PC-3 (cell line): ENCODE results near the gene MAMDC2. TPM values are rescaled to one million over a fixed set of nuclear protein-coding genes. Genes with fewer than 3 reads are reported as not detected.

Source experiments
- ATAC-seq: fragments of 200-7000 bp; cut with Tn5 transposase; 2 replicates; pipeline ENCODE4 v1.9.1; 2020; ENCODE audit warnings: mild to moderate bottlenecking, moderate library complexity
- BruUV-seq: library from RNA; stranded (reverse); fragments of 400-500 nt; replicated peaks from 2 replicates; lab custom pipeline; 2021; lab: Mats Ljungman, UMichigan
- CTCF ChIA-PET: fragments of 300-600 bp; sonication (Branson Sonifier 250); formaldehyde crosslinking; loops from one replicate; lab custom pipeline; 2022; ENCODE audit warnings: antibody characterized with exemption; lab: Charles Lee
- POLR2A ChIA-PET: fragments of 300-600 bp; sonication (Branson Sonifier 250); formaldehyde crosslinking; loops from one replicate; lab custom pipeline; 2022; ENCODE audit warnings: antibody characterized with exemption; ENCODE audit not compliant: unreplicated experiment; lab: Charles Lee
- DNase-seq: peaks from one replicate; pipeline ENCODE4 v3.0.0-alpha.2; 2015
- H2AFZ ChIP-seq: fragments of 300-600 bp; sonication (generic); 2 replicates; pipeline ENCODE4 v1.6.0; 2016; ENCODE audit warnings: antibody characterized with exemption, low read length
- H3F3A ChIP-seq: fragments of 300-600 bp; sonication (generic); one replicate; pipeline ENCODE4 v1.6.0; 2017; ENCODE audit warnings: antibody characterized with exemption, low read length, control low read depth, mild to moderate bottlenecking; ENCODE audit not compliant: unreplicated experiment
- H3K27ac ChIP-seq: fragments of 300-600 bp; sonication (generic); 2 replicates; pipeline ENCODE4 v1.5.1; 2016; ENCODE audit warnings: mild to moderate bottlenecking, low read length
- H3K27me3 ChIP-seq: fragments of 300-600 bp; sonication (generic); 2 replicates; pipeline ENCODE4 v1.6.1; 2016; ENCODE audit warnings: low read length, mixed read lengths
- H3K36me3 ChIP-seq: fragments of 300-600 bp; sonication (generic); 2 replicates; pipeline ENCODE4 v1.6.1; 2016; ENCODE audit warnings: low read depth, mixed run types, low read length, mixed read lengths
- H3K4me1 ChIP-seq: fragments of 300-600 bp; sonication (generic); 2 replicates; pipeline ENCODE4 v1.5.1; 2016; ENCODE audit warnings: low read length; ENCODE audit not compliant: insufficient read depth
- H3K4me2 ChIP-seq: fragments of 300-600 bp; sonication (generic); 2 replicates; pipeline ENCODE4 v1.6.0; 2016; ENCODE audit warnings: low read length
- H3K4me3 ChIP-seq: fragments of 300-600 bp; sonication (generic); 2 replicates; pipeline ENCODE4 v1.5.1; 2016; ENCODE audit warnings: mild to moderate bottlenecking, low read length, mixed read lengths
- H3K79me2 ChIP-seq: fragments of 300-600 bp; sonication (generic); 2 replicates; pipeline ENCODE4 v1.6.1; 2017; ENCODE audit warnings: low read length, mixed read lengths
- H3K9ac ChIP-seq: fragments of 300-600 bp; sonication (generic); 2 replicates; pipeline ENCODE4 v1.6.0; 2016; ENCODE audit warnings: mild to moderate bottlenecking, low read length
- H3K9me2 ChIP-seq: fragments of 300-600 bp; sonication (generic); replicated peaks from 2 replicates; pipeline ENCODE4 v1.6.1; 2016; ENCODE audit warnings: mixed run types, low read length, mixed read lengths
- H3K9me3 ChIP-seq: fragments of 300-600 bp; sonication (generic); 2 replicates; pipeline ENCODE4 v1.6.1; 2016; ENCODE audit warnings: low read length, mixed read lengths
- H4K20me1 ChIP-seq: fragments of 300-600 bp; sonication (generic); 2 replicates; pipeline ENCODE4 v1.6.1; 2016; ENCODE audit warnings: low read length, mixed read lengths
- EZH2 ChIP-seq: fragments of 300-600 bp; sonication (generic); IDR thresholded peaks from one replicate; pipeline ENCODE4 v1.6.1; 2017; ENCODE audit warnings: antibody characterized with exemption, mild to moderate bottlenecking, low read length; ENCODE audit not compliant: unreplicated experiment
- EZH2phosphoT487 ChIP-seq: fragments of 300-600 bp; sonication (generic); IDR thresholded peaks from 2 replicates; pipeline ENCODE4 v1.6.1; 2018; ENCODE audit warnings: mild to moderate bottlenecking, antibody characterized with exemption, low read length, borderline replicate concordance
- intact Hi-C: fragments of 100-400 bp; cut with micrococcal nuclease; formaldehyde crosslinking; loops from 2 replicates; pipeline ENCODE4 v1.9.0; 2023
- total RNA-seq: library from RNA; depleted of rRNA; stranded (reverse); fragments of >200 nt; gene quantifications from 2 replicates; pipeline ENCODE4 v1.2.3, GENCODE V29; 2014
- TF ChIP-seq, protein P1 (sequence below): fragments of 300-600 bp; sonication (generic); conservative IDR thresholded peaks from 2 replicates; pipeline ENCODE4 v1.5.1; 2017; ENCODE audit warnings: antibody characterized with exemption, low read depth, mild to moderate bottlenecking, low read length

MAMDC2 gene
- total RNA-seq, 1 experiment from 2014 or later: not detected

DNA sequence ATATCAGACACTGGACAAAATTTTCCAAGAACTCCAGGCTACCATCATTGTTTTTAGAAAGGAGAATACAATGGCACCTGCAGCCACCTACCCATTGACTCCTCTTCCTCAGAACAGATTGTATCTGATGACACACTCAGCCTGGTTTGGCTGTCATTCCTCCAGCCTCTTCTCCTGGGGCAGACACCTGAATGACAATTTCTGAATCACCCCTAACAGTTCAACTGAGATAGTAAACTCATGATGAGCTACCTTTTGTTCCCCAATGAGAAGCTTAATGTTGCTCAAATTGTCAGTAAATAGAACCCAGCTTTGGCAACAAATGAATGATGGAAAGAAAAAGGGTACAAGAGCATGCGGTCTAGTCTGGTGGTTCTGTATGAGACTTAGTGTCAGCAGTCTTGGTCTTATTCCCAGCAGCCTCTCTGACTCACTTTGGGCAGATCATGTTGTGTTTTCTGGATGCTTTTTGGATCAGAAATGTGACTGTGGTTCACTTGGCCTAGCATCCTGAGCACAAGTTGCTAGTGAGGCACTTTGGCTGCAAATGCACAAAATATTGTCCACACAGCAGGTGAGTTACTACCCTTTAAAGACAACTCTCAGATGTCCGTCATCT is 78.3 kb downstream of the MAMDC2 start:
- ATAC-seq (no peak), DNase-seq (peak; percentile 25)
- no peaks in the 10 kb centered on the region for H3K79me2 ChIP-seq
- H3K9ac ChIP-seq: no peak overlapping the region
- TF ChIP-seq, protein P1, sequence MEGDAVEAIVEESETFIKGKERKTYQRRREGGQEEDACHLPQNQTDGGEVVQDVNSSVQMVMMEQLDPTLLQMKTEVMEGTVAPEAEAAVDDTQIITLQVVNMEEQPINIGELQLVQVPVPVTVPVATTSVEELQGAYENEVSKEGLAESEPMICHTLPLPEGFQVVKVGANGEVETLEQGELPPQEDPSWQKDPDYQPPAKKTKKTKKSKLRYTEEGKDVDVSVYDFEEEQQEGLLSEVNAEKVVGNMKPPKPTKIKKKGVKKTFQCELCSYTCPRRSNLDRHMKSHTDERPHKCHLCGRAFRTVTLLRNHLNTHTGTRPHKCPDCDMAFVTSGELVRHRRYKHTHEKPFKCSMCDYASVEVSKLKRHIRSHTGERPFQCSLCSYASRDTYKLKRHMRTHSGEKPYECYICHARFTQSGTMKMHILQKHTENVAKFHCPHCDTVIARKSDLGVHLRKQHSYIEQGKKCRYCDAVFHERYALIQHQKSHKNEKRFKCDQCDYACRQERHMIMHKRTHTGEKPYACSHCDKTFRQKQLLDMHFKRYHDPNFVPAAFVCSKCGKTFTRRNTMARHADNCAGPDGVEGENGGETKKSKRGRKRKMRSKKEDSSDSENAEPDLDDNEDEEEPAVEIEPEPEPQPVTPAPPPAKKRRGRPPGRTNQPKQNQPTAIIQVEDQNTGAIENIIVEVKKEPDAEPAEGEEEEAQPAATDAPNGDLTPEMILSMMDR: no peak
- no peak for TF ChIP-seq EZH2
- no peak for TF ChIP-seq EZH2phosphoT487
- H3K27ac ChIP-seq: no peak overlapping the region
- no TSS peak for BruUV-seq
- H3F3A ChIP-seq: no peaks in the 10 kb centered on the region
- no peaks in the 10 kb centered on the region for H3K27me3 ChIP-seq
- intact Hi-C loops: no loop called here
- H3K4me3 ChIP-seq: no peak overlapping the region
- H3K4me2 ChIP-seq: no peak overlapping the region
- CTCF ChIA-PET: no interaction called here
- H3K4me1 ChIP-seq: peaks cover 18% of the 10 kb centered on the region
- no peak overlapping the region for H2AFZ ChIP-seq
- POLR2A ChIA-PET: no interaction called here
- no peaks in the 10 kb centered on the region for H3K9me3 ChIP-seq
- no peaks in the 10 kb centered on the region for H3K36me3 ChIP-seq
- H3K9me2 ChIP-seq: no peaks in the 10 kb centered on the region
- no peaks in the 10 kb centered on the region for H4K20me1 ChIP-seq

DNA sequence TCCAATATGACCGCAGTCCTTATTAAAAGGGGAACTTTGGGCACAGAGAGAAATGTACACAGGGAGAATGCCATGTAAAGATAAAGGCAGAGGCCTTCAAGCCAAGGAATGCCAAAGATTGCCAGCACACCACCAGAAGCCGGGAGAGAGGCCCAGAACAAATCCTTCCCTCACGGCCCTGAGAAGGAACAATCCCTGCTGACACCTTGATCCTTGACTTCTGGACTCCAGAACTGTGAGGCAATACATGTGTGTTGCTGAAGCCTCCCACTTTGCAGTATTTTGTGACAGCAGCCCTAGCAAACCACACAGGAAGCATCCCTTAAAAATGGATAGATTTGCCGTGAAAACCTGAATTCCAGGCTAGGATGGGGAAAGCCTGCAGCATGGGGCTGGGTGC is 80.0 kb downstream of the MAMDC2 start:
- CTCF ChIA-PET: no interaction called here
- Histone ChIP-seq H3F3A (no peaks in the 10 kb centered on the region), H3K4me3 (no peak overlapping the region), H3K79me2 (no peaks in the 10 kb centered on the region), H3K9me3 (no peaks in the 10 kb centered on the region), H3K27ac (no peak overlapping the region), H3K9ac (no peak overlapping the region), H3K27me3 (no peaks in the 10 kb centered on the region), H2AFZ (no peak overlapping the region), H3K9me2 (no peaks in the 10 kb centered on the region), H3K4me1 (peaks cover 12% of the 10 kb centered on the region), H4K20me1 (no peaks in the 10 kb centered on the region), H3K4me2 (no peak overlapping the region), H3K36me3 (no peaks in the 10 kb centered on the region)
- TF ChIP-seq EZH2phosphoT487 (no peak), EZH2 (no peak)
- TF ChIP-seq, protein P1: no peak
- no peak for DNase-seq
- intact Hi-C loops: no loop called here
- no TSS peak for BruUV-seq
- no peak for ATAC-seq
- POLR2A ChIA-PET: no interaction called here

DNA sequence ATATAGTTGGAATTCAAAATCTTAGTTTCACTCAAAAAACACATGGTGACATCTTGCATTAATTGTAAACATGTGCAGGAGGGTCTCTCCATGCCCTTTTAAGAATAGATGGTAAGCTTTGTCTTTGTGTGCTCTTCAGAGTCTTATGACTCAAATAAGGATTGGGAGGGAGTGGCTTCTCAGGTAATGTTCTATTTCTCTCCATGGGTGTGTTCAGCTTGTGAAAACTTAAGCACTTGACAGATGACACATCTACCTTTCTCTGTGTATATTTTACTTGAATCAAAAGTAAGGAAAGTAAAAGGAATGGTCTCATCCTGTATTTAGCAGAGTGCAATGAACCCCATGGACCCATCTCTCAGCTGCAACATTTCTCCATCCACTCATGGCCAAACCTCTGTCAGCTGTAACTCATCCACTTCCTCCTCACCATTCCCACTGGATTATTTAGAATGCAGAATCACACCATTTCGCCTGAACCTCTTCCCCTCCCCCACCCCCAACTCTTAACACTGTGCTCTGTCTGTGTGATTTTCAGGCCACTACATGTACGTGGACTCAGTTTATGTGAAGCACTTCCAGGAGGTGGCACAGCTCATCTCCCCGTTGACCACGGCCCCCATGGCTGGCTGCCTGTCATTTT is 82.1 kb downstream of the MAMDC2 start:
- Histone ChIP-seq H3K9ac (no peak overlapping the region), H3K4me3 (no peak overlapping the region), H3K36me3 (no peaks in the 10 kb centered on the region), H3K27me3 (no peaks in the 10 kb centered on the region), H3F3A (no peaks in the 10 kb centered on the region), H2AFZ (no peak overlapping the region), H3K9me2 (no peaks in the 10 kb centered on the region), H3K9me3 (no peaks in the 10 kb centered on the region), H4K20me1 (no peaks in the 10 kb centered on the region), H3K4me2 (no peak overlapping the region), H3K79me2 (no peaks in the 10 kb centered on the region), H3K27ac (no peak overlapping the region), H3K4me1 (peaks cover 6% of the 10 kb centered on the region)
- BruUV-seq: no TSS peak
- CTCF ChIA-PET: no interaction called here
- POLR2A ChIA-PET: interaction anchor here (0.6 kb wide), 1 partner anchor 107 kb away, joined by 3 read pairs; no protein-coding TSS in a partner anchor
- intact Hi-C loops: no loop called here
- TF ChIP-seq, protein P1: no peak
- DNase-seq: peak; percentile 30
- ATAC-seq: no peak
